Chondrocyte (in vitro differentiated cells): ENCODE results near the gene PCSK9. TPM values are rescaled to one million over a fixed set of nuclear protein-coding genes. Genes with fewer than 3 reads are reported as not detected.

Experiments used
- DNase-seq: peaks from one replicate; pipeline ENCODE4 v3.0.0; 2021; ENCODE audit warnings: mixed read lengths, low spot score
- H3K27ac Mint-ChIP-seq: one replicate; pipeline ENCODE4 v1.8.0; 2021; ENCODE audit warnings: mild to moderate bottlenecking, moderate library complexity, mixed read lengths; ENCODE audit not compliant: unreplicated experiment
- H3K27me3 Mint-ChIP-seq: 2 replicates; pipeline ENCODE4 v1.8.0; 2021; ENCODE audit warnings: low read depth, mixed read lengths
- H3K36me3 Mint-ChIP-seq: 2 replicates; pipeline ENCODE4 v1.8.0; 2021; ENCODE audit warnings: low read depth, mixed read lengths
- H3K4me1 Mint-ChIP-seq: 2 replicates; pipeline ENCODE4 v1.8.0; 2021; ENCODE audit warnings: low read depth, mild to moderate bottlenecking, mixed read lengths
- H3K4me3 Mint-ChIP-seq: one replicate; pipeline ENCODE4 v1.8.0; 2021; ENCODE audit warnings: mild to moderate bottlenecking, moderate library complexity, mixed read lengths; ENCODE audit not compliant: unreplicated experiment
- H3K9me3 Mint-ChIP-seq: 2 replicates; pipeline ENCODE4 v1.8.0; 2021; ENCODE audit warnings: low read depth, mixed read lengths
- CTCF ChIP-seq: fragments of 200-600 bp; sonication (generic); IDR thresholded peaks from 2 replicates; pipeline ENCODE4 v1.5.0; 2021; ENCODE audit warnings: antibody characterized with exemption, mild to moderate bottlenecking, moderate library complexity
- long read RNA-seq: library from polyadenylated mRNA; stranded (forward); transcript quantifications from one replicate; pipeline ENCODE4 v2.0.0, GENCODE V29; 2021
- total RNA-seq: library from RNA; stranded (reverse); gene quantifications from 3 replicates; pipeline ENCODE4 v1.2.1, GENCODE V29; 2021

The PCSK9 gene
- total RNA-seq: 0.41 to 0.60 TPM (median 0.53 TPM) in 3 replicates
- long read RNA-seq, partial matches to known transcripts: 1 of 3 reads
- long read RNA-seq, other reads (novel, unspliced or antisense): 0 of 3 reads

- H3K27ac Mint-ChIP-seq: no peak within 1 kb of the TSS
- peak within 1 kb of the TSS; percentile 69 for H3K4me3 Mint-ChIP-seq
- H3K36me3 Mint-ChIP-seq: no peaks in the 10 kb centered on the region
- peaks cover 22% of the 10 kb centered on the region for H3K4me1 Mint-ChIP-seq
- peaks cover 50% of the 10 kb centered on the region for H3K27me3 Mint-ChIP-seq
- H3K9me3 Mint-ChIP-seq: no peaks in the 10 kb centered on the region
- DNase-seq: peak; percentile 91
- TF ChIP-seq CTCF: peak; percentile 12
Measured at GRCh38 chr1:55039342-55040082, at the start of gene PCSK9. Gene PCSK9, plus strand, starts transcription at chr1:55039548. Its CDS starts 290 bp downstream, at chr1:55039838.

- H3K27ac Mint-ChIP-seq: no peak overlapping the region
- DNase-seq: peak; percentile 68
- peaks cover 6% of the 10 kb centered on the region for H3K27me3 Mint-ChIP-seq
Measured at GRCh38 chr1:54989968-54990810, 49.2 kb upstream of the PCSK9 start.

GRCh38 chr1:54990916-54991315 lies 48.4 kb upstream of the PCSK9 start:
- H3K36me3 Mint-ChIP-seq: no peaks in the 10 kb centered on the region
- no peaks in the 10 kb centered on the region for H3K9me3 Mint-ChIP-seq
- TF ChIP-seq CTCF: no peak
- peaks cover 11% of the 10 kb centered on the region for H3K27me3 Mint-ChIP-seq
- DNase-seq: peak; percentile 69
- H3K27ac Mint-ChIP-seq: no peak overlapping the region
- peaks cover 6% of the 10 kb centered on the region for H3K4me1 Mint-ChIP-seq
- H3K4me3 Mint-ChIP-seq: no peak overlapping the region

More at GRCh38 chr1:54989968-54990810, 49.2 kb upstream of the PCSK9 start:
- Mint-ChIP-seq H3K4me3 (no peak overlapping the region), H3K9me3 (no peaks in the 10 kb centered on the region), H3K4me1 (peaks cover 6% of the 10 kb centered on the region), H3K36me3 (no peaks in the 10 kb centered on the region)
- no peak for TF ChIP-seq CTCF

- no peak overlapping the region for H3K27ac Mint-ChIP-seq
- peaks cover 19% of the 10 kb centered on the region for H3K27me3 Mint-ChIP-seq
- TF ChIP-seq CTCF: no peak
- no peak for DNase-seq
- no peak overlapping the region for H3K4me3 Mint-ChIP-seq
- H3K9me3 Mint-ChIP-seq: no peaks in the 10 kb centered on the region
- peaks cover 12% of the 10 kb centered on the region for H3K4me1 Mint-ChIP-seq
- no peaks in the 10 kb centered on the region for H3K36me3 Mint-ChIP-seq
Measured at GRCh38 chr1:54991939-54992338, 47.4 kb upstream of the PCSK9 start.

GRCh38 chr1:54993140-54993539 lies 46.2 kb upstream of the PCSK9 start:
- no peak overlapping the region for H3K4me3 Mint-ChIP-seq
- peaks cover 23% of the 10 kb centered on the region for H3K27me3 Mint-ChIP-seq
- H3K27ac Mint-ChIP-seq: no peak overlapping the region
- no peaks in the 10 kb centered on the region for H3K36me3 Mint-ChIP-seq
- peaks cover 9% of the 10 kb centered on the region for H3K4me1 Mint-ChIP-seq
- no peaks in the 10 kb centered on the region for H3K9me3 Mint-ChIP-seq
- no peak for DNase-seq
- TF ChIP-seq CTCF: no peak
